GM12801 (cell line): ENCODE results near the gene RP9.

Experiments
- TF ChIP-seq, protein P1 (sequence below): IDR thresholded peaks from one replicate; pipeline ENCODE4 v1.5.1; 2011; ENCODE audit warnings: control low read depth; ENCODE audit not compliant: insufficient read length; ENCODE audit errors: extremely low read depth

RP9 gene

DNA sequence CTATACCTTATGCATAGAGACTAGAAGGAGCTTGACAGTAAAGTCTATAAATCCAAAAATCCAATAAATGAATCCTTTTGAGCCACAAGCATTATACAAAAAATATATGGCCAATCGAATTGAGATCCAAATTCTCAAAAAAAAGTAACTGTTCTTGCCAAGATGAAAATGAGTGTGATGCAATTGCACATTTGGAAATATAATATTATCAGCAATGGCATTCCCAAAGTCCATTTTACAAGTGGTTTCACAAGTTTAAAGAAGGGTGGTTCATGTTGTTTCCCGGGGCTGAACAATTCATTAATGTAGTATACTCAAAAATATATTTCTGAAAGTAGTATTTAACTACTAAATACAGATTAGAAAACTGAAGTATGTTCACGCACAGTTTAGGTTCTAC, 7.3 kb downstream of the RP9 start:
- TF ChIP-seq, protein P1, sequence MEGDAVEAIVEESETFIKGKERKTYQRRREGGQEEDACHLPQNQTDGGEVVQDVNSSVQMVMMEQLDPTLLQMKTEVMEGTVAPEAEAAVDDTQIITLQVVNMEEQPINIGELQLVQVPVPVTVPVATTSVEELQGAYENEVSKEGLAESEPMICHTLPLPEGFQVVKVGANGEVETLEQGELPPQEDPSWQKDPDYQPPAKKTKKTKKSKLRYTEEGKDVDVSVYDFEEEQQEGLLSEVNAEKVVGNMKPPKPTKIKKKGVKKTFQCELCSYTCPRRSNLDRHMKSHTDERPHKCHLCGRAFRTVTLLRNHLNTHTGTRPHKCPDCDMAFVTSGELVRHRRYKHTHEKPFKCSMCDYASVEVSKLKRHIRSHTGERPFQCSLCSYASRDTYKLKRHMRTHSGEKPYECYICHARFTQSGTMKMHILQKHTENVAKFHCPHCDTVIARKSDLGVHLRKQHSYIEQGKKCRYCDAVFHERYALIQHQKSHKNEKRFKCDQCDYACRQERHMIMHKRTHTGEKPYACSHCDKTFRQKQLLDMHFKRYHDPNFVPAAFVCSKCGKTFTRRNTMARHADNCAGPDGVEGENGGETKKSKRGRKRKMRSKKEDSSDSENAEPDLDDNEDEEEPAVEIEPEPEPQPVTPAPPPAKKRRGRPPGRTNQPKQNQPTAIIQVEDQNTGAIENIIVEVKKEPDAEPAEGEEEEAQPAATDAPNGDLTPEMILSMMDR: no peak

DNA sequence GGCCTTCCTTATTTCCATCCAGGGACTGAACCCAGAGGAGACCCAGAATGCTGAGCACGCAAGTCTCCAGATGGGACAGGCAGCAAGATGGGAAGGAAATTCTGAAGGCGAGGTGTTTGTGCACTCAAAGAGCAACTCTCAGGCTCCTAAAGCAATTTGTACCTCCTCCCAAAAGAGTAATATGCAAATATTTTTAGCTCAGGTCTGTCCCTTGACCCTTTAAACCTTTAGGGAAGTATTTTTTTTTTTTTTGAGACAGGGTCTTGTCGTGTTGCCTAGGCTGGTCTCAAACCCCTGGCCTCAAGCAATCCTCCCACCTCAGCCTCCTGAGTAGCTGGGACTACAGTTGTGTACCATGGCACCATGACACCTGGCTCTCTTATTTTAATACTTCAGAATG, 8.4 kb downstream of the RP9 start:
- TF ChIP-seq, protein P1: no peak

DNA sequence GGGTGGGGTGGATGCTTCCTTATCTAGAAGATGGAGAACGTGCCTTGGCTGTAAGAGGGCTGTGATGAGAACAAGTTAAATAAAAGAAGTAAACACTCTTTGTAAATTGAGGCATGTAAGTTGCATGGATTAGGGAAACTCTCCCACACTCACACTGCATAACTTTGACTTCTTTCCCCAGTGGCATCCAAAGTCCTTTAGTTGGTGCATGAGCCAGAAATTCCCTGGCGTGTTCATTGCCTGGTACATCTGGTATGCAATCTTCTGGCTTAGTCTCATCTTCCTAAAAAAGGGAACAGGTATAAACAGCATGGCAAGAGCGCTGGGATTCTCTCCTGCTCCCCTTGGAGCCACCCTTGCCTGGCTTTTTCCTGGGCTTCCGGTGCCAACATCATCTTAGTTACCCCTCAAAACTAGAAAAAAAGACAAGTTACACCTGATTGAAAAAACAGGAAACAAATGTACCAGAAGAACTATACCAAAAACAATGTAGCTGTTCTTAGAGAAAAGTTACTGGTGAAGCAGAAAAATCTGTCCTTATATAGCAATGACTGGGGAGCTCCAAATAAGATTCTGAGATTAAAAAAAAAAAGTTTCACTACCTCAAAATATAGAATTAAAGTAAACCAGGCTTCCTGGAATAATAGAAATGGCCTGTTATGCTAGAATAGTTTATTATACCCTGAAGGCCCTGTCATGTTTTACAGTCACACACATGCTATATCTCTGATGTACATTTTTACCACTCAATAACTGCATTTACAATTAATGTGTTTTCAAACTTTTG, 9.9 kb downstream of the RP9 start:
- TF ChIP-seq, protein P1: no peak

DNA sequence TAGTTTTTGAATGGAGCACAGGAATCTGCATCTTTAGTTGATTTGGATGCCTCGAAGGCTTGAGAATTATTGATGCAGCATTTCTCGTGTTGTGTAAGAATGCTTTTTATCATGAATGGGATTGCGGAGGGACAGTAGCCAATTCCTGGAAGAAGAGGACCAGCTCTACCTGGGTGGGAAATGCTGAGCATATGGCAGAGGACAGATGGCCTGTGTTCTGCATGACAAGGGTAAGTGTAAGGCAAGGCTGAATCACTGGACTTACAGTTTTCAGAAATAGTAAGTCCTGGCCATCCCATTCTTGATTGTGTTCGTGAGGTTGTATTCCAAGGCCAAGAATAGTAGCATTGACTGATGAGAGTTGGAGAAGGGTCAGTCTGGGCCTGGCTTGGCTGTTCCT, 15.9 kb downstream of the RP9 start:
- TF ChIP-seq, protein P1: no peak

DNA sequence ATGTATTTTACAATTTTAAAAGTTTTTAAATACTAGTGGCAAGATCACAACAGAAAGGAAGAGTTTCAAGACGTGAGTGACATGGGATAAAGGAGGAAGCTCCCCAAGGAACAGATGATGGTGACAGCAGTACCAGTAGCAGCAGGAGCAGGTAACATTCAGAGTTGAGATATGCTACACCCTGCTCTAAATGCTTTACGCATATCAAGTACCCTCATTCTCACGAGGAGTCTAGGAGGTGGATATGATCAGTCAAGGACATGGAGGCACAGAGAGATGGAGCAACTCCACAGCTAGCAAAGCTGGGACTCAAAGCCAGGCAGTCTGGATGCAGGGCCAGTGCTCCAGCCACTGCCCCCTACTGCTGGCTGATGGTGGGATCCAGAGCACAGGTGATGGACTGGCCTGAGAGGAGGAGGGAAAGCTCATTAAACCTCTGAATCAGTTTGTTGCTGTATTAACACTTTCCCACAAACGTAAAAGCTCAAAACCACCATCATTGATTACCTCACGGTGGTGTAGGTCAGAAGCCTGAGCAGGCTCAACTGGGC, 17.5 kb downstream of the RP9 start:
- TF ChIP-seq, protein P1: no peak

DNA sequence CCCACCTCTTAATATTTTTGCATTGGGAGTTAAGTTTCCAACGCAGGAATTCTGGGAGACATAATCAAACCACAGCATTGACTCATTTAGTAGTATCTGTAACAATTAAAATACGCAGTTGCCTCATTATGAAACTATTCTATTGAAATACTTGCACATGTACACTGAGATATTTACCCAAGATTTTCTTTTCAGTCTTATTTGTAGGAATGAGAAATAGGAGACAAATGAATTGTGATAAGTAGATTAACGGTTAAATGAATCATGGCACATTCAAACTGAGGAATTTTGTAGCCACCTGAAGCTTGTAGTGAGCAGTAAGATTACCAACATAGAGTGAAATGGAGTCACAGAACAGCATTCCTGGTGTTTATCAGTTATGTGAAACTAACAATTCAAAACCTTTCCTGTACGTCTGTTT, 18.1 kb downstream of the RP9 start:
- TF ChIP-seq, protein P1: no peak

DNA sequence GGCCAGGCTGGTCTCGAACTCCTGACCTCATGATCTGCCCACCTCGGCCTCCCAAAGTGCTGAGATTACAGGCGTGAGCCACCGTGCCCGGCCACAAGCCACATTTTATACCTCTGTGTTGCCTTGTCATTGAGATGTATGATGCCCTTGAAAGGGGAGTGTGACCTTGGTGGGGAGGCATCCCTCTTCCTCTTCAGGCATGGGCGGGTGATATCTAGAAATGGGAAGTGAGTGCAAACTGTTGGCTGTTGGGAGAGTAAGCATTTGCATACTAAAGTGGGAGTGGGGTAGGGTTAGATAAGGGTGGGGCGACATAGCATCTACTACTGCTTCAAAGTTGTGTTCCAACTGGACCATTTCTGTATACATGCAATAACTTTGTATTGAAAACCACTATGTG, 20.1 kb downstream of the RP9 start:
- TF ChIP-seq, protein P1: no peak
